OCI-LY3 (cell line): ENCODE measurements around the gene VAMP4.

Experiments
- H2AFZ ChIP-seq: fragments of 200-600, 300-600 bp; shearing (Covaris generic); 2 replicates; pipeline ENCODE4 v1.6.0; 2014; ENCODE audit warnings: antibody characterized with exemption, low read depth, low read length
- H3K27ac ChIP-seq: fragments of 200-600, 300-600 bp; sonication (generic); 2 replicates; pipeline ENCODE4 v1.5.1; 2014; ENCODE audit warnings: mild to moderate bottlenecking, low read length, moderate library complexity, mixed read lengths
- H3K27me3 ChIP-seq: fragments of 200-600, 300-600 bp; sonication (generic); 2 replicates; pipeline ENCODE4 v1.6.1; 2014; ENCODE audit warnings: low read depth, low read length, mixed read lengths
- H3K36me3 ChIP-seq: fragments of 200-600, 300-600 bp; sonication (generic); replicated peaks from 2 replicates; pipeline ENCODE3; 2014; ENCODE audit warnings: low read depth, low read length, mixed read lengths
- H3K4me1 ChIP-seq: fragments of 300-600, 200-600 bp; sonication (generic); 2 replicates; pipeline ENCODE4 v1.6.1; 2014; ENCODE audit warnings: low read length, mixed read lengths
- H3K4me2 ChIP-seq: fragments of 200-600, 300-600 bp; sonication (generic); 2 replicates; pipeline ENCODE4 v1.6.1; 2014; ENCODE audit warnings: low read length, mixed read lengths
- H3K4me3 ChIP-seq: fragments of 300-600, 200-600 bp; sonication (generic); 2 replicates; pipeline ENCODE4 v1.5.1; 2014; ENCODE audit warnings: antibody characterized with exemption, mild to moderate bottlenecking, low read length, moderate library complexity
- H3K79me2 ChIP-seq: fragments of 300-600, 200-600 bp; shearing (Covaris generic); 2 replicates; pipeline ENCODE4 v1.6.1; 2014; ENCODE audit warnings: mild to moderate bottlenecking, low read length, mixed read lengths
- H3K9ac ChIP-seq: fragments of 300-600, 200-600 bp; shearing (Covaris generic); 2 replicates; pipeline ENCODE4 v1.6.0; 2014; ENCODE audit warnings: mild to moderate bottlenecking, low read length, moderate library complexity
- H3K9me3 ChIP-seq: fragments of 200-600, 300-600 bp; shearing (Covaris generic); 2 replicates; pipeline ENCODE4 v1.6.1; 2014; ENCODE audit warnings: low read length, mixed read lengths; ENCODE audit not compliant: insufficient read depth
- H4K20me1 ChIP-seq: fragments of 200-600, 300-600 bp; sonication (generic); 2 replicates; pipeline ENCODE4 v1.6.1; 2016; ENCODE audit warnings: low read length, mixed read lengths; ENCODE audit not compliant: insufficient read depth
- EZH2phosphoT487 ChIP-seq: fragments of 200-600 bp; shearing (Covaris generic); IDR thresholded peaks from 2 replicates; pipeline ENCODE4 v1.6.1; 2018; ENCODE audit warnings: antibody characterized with exemption, mixed run types, low read depth
- TF ChIP-seq, protein P1 (sequence below): fragments of 200-600, 300-600 bp; sonication (generic); IDR thresholded peaks from 2 replicates; pipeline ENCODE4 v1.5.1; 2014; ENCODE audit warnings: antibody characterized with exemption, low read length, low read depth

The VAMP4 gene

GRCh38 chr1:171743081-171743870, 1.4 kb upstream of the VAMP4 start:
- TF ChIP-seq EZH2phosphoT487: no peak
- TF ChIP-seq, protein P1, sequence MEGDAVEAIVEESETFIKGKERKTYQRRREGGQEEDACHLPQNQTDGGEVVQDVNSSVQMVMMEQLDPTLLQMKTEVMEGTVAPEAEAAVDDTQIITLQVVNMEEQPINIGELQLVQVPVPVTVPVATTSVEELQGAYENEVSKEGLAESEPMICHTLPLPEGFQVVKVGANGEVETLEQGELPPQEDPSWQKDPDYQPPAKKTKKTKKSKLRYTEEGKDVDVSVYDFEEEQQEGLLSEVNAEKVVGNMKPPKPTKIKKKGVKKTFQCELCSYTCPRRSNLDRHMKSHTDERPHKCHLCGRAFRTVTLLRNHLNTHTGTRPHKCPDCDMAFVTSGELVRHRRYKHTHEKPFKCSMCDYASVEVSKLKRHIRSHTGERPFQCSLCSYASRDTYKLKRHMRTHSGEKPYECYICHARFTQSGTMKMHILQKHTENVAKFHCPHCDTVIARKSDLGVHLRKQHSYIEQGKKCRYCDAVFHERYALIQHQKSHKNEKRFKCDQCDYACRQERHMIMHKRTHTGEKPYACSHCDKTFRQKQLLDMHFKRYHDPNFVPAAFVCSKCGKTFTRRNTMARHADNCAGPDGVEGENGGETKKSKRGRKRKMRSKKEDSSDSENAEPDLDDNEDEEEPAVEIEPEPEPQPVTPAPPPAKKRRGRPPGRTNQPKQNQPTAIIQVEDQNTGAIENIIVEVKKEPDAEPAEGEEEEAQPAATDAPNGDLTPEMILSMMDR: no peak
- Histone ChIP-seq H3K4me2 (peak overlapping the region; percentile 88), H3K27me3 (no peaks in the 10 kb centered on the region), H3K9me3 (no peaks in the 10 kb centered on the region), H3K79me2 (peaks cover 11% of the 10 kb centered on the region; the same call in 1 of the 2 replicates), H4K20me1 (no peaks in the 10 kb centered on the region), H3K9ac (peak overlapping the region; percentile 79), H3K36me3 (no peaks in the 10 kb centered on the region), H3K4me1 (peaks cover 17% of the 10 kb centered on the region), H3K4me3 (peak overlapping the region; percentile 74), H2AFZ (no peak overlapping the region), H3K27ac (no peak overlapping the region)

DNA sequence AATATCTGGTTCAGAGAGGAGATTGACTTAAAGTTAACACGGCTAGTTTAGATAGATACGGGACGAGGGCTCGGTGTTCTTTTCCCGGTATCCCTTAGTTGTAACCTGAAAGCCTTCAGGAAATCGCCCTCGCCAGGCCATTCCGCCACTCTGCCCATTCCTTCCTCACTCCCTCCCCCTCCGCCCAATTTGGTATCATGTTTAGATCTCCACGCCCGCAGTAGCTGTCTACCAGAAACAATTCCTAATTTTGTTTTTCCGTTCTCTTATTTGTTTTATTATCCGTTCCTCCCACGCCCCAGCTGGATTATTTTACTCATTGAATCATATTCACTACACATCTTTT, 685 bp upstream of the VAMP4 start:
- peaks cover 17% of the 10 kb centered on the region for H3K4me1 ChIP-seq
- no peaks in the 10 kb centered on the region for H3K9me3 ChIP-seq
- peak overlapping the region; percentile 88 for H3K4me2 ChIP-seq
- H3K79me2 ChIP-seq: peaks cover 11% of the 10 kb centered on the region; the same call in 1 of the 2 replicates
- TF ChIP-seq, protein P1: no peak
- TF ChIP-seq EZH2phosphoT487: no peak
- H3K36me3 ChIP-seq: no peaks in the 10 kb centered on the region
- peak overlapping the region; percentile 74 for H3K4me3 ChIP-seq
- peak overlapping the region; percentile 79 for H3K9ac ChIP-seq
- H3K27me3 ChIP-seq: no peaks in the 10 kb centered on the region
- H4K20me1 ChIP-seq: no peaks in the 10 kb centered on the region
- peak overlapping the region; percentile 59 for H3K27ac ChIP-seq
- peak overlapping the region; percentile 63 for H2AFZ ChIP-seq

- Histone ChIP-seq H3K79me2 (peaks cover 11% of the 10 kb centered on the region; the same call in 1 of the 2 replicates), H3K9me3 (no peaks in the 10 kb centered on the region), H3K9ac (peak overlapping the region; percentile 79), H3K36me3 (peaks cover 7% of the 10 kb centered on the region), H3K4me3 (peak overlapping the region; percentile 74), H3K4me2 (peak overlapping the region; percentile 71), H2AFZ (peak overlapping the region; percentile 63), H3K4me1 (peaks cover 17% of the 10 kb centered on the region), H4K20me1 (no peaks in the 10 kb centered on the region), H3K27ac (peak overlapping the region; percentile 59), H3K27me3 (no peaks in the 10 kb centered on the region)
- TF ChIP-seq EZH2phosphoT487: no peak
- TF ChIP-seq, protein P1: peak; percentile 24; the same call in 1 of the 2 replicates
Measured at GRCh38 chr1:171740987-171741871, 636 bp downstream of the VAMP4 start.

GRCh38 chr1:171740356-171740863, 1.5 kb downstream of the VAMP4 start:
- H3K9ac ChIP-seq: no peak overlapping the region
- TF ChIP-seq, protein P1: no peak
- no peak for TF ChIP-seq EZH2phosphoT487
- no peak overlapping the region for H2AFZ ChIP-seq
- H3K4me2 ChIP-seq: peak overlapping the region; percentile 71
- H3K79me2 ChIP-seq: peaks cover 11% of the 10 kb centered on the region; the same call in 1 of the 2 replicates
- H3K27ac ChIP-seq: no peak overlapping the region
- H3K36me3 ChIP-seq: peaks cover 8% of the 10 kb centered on the region
- no peaks in the 10 kb centered on the region for H3K9me3 ChIP-seq
- no peaks in the 10 kb centered on the region for H3K27me3 ChIP-seq
- H3K4me3 ChIP-seq: peak overlapping the region; percentile 74
- H3K4me1 ChIP-seq: peaks cover 17% of the 10 kb centered on the region
- H4K20me1 ChIP-seq: no peaks in the 10 kb centered on the region
